DLD1 (cell line): Measurements from ENCODE around the gene FAM98A.

Experiments
- in situ Hi-C: cut with HindIII; loops from 2 replicates; pipeline ENCODE4 v1.10.0; 2017; ENCODE audit warnings: low sequenced_read_pairs

Gene FAM98A

DNA sequence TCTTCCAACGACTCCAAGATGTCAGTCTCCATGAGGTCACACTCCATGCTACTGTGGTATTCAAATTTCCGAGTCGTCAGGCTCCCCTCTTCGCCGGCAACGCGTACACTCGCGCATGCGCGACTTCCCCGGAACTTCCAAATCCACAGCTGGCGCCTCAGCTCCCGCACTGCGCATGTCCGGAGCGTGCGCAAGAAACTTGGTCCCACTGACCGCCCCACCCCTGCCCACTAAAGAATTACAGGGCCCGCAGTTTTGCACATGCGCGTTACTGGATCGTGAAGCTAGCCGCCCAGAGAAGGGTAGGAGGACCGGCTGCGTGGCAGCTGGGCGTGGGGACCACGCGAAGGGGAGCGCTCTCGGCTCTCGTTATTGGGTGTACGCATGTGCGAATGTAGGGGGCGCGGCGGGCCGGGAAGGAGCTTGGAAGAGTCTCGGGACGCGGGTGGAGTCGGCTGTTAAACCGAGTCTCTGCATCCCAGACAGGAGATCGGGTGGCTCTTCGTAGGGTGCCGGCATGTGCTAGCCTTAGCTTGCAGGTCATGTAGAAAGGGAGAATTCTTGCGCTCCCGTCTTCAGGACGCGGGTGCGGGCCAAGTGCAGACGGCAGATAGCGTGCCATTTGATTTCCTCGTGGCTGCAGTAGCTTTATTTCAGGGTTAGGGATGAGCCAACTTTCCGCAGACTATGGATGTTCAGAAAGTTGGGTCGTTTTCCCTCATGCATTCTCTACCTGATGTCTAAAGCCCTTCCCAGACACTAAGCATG lies at the start of gene FAM98A:
Gene FAM98A (minus strand): TSS at position 125 of the 768 bp plus-strand sequence. CDS start 78 bp downstream, at position 47.
- in situ Hi-C loops, result no loop called here

GRCh38 chr2:33645861-33646260 lies 46.8 kb upstream of the FAM98A start:
- in situ Hi-C loops, result no loop called here

- in situ Hi-C loops, result no loop called here
These were observed 45.1 kb upstream of the FAM98A start for GRCh38 chr2:33644215-33644614.

DNA sequence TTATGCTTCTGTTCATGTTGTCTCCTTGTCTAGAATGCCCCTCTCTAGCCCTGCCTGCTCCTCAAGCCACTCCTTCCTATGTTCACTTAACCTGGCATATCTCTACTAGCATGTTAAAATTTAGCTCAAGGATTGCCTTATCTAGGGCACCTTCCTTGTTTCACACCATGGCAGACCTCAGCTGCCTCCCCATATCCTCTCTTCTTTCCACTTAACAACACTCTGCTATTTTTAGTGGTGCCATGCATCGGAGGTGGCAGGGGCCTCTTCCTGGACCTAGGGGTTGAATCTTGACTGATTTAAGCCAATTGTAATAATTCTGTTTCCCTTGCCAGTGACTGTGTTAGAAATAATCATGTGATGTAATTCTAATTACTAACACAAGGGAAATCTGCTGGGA lies 36.9 kb upstream of the FAM98A start:
- in situ Hi-C loops, result no loop called here

DNA sequence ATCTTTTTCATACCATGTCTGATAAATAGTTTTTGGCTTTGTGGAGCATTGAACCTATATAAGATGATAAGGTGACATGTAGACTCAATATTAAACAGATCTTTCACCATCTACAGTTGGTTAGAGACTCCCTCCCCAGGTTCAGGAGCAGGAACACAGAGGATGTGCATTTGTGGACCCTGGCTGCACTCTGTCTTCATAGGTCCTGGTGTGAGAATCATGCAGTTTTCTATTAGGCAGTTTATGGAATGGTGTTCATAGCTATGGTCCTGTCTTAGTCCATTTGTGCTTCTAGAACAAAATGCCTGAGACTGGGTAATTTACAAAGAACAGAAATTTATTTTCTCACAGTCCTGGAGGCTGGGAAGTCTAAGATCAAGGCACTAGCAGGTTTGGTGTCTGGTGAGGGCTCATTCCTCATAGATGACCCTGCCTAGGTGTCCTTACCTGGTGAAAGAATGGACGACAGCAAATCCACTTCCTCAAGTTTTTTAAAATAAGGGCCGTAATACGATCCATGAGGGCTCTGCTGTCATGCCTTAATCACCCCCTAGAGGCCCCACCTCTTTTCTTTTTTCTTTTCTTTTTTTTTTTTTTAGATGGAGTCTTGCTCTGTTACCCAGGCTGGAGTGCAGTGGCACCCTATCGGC lies 35.3 kb upstream of the FAM98A start:
- in situ Hi-C loops, result no loop called here

- in situ Hi-C loops, result no loop called here
These were observed 34.2 kb upstream of the FAM98A start for GRCh38 chr2:33633315-33633714.

- in situ Hi-C loops, result no loop called here
These were observed 33.7 kb upstream of the FAM98A start for GRCh38 chr2:33632831-33633230.

DNA sequence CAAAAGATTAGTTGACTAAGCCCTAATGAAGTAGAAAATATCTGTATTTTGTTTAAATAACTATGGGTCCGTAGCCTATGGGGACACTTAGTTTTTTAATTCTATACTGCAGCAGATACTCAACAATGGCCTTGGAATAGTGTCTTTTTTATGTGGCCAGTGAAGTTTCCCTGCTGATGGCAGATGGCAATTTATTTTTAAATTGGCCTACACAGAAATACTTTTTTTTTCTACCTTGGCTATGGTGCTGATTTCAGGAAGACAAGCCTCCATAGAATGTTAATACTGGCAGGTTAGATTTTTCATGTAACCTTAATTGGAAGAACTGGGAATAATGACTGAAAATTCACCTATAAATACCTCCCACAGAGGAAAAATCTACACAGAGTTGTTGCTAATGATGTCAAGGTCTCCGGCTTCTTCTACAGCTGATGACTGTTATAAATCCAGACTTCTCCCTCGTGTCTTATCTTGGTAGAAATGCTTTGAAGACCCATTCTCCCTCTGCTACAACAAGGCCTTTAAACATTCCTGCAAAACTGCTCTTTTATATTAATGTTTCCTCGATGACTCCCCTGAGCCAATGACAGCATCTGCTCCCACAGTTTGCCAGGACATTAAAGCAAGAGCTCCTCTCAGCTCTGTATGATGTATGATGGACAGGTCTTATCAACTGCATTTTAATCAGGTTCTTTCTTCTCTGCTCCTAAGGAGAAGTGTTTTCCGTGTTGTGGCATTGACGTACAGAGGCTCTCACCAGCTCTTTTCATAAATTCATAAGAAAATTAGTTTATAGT lies 29.1 kb upstream of the FAM98A start:
- in situ Hi-C loops, result no loop called here

DNA sequence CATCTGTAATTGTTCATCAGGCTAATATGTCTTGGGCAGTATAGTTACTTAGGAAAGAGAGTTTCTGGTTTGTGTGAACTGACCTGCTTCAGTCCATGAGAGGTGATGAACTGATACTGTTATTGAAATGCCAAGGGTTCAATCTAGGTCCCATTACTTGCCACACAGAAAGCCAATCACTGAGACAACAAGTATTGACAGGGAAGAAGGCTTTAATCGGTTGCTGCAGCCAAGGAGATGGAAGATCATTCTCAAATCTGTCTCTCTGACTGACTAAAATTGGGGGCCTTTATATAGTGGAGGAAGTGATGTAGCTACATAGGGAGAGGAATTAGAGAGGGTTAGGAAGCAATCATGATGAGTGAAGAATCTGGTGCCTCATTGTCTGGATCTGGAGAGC lies 19.9 kb upstream of the FAM98A start:
- in situ Hi-C loops, result no loop called here

- in situ Hi-C loops, result no loop called here
These were observed 18.9 kb upstream of the FAM98A start for GRCh38 chr2:33617989-33618388.

- in situ Hi-C loops, result no loop called here
These were observed 18.3 kb upstream of the FAM98A start for GRCh38 chr2:33617401-33617800.

- in situ Hi-C loops, result no loop called here
These were observed 17.8 kb upstream of the FAM98A start for GRCh38 chr2:33616873-33617272.

- in situ Hi-C loops, result no loop called here
These were observed 15.1 kb upstream of the FAM98A start for GRCh38 chr2:33614190-33614589.

- in situ Hi-C loops, result no loop called here
These were observed 8.8 kb upstream of the FAM98A start for GRCh38 chr2:33607905-33608304.

DNA sequence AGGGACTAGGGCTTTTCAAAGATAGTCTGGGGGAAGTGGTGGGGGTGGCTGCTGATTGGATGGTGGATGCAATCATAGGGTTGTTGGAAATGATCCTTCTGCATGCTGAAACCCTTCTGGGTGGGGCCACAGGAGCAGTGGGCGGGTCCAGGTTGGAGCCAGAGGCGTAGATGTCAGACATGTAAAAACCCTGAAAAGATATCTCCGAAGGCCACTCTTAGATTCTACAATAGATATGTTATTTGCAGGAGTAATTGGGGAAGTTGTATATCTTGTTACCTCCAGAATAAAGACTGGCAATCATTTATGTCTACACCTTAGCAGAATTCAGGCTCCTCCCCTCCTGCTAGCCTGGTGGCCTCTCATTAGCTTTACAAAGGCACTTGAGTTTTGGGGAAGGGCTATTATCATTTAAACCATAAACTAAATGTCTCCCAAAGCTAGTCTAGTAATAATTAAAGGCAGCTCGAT lies 8.2 kb upstream of the FAM98A start:
- in situ Hi-C loops, result no loop called here

DNA sequence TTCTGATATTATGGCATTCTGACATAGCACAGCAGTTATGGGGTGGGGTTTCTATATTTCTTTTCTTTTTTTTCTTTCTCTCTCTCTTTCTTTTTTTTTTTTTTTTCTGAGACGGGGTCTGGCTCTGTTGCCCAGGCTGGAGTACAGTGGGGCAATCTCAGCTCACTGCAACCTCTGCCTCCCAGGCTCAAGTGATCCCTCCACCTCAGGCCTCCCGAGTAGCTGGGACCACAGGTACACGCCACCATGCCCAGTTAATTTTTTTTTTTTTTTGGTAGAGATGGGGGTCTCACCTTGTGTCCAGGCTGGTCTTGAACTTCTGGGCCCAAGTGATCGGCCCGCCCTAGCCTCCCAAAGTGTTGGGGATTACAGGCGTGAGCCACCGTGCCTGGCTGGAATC lies 7.5 kb upstream of the FAM98A start:
- in situ Hi-C loops, result no loop called here

GRCh38 chr2:33606100-33606499 lies 7.0 kb upstream of the FAM98A start:
- in situ Hi-C loops, result no loop called here

DNA sequence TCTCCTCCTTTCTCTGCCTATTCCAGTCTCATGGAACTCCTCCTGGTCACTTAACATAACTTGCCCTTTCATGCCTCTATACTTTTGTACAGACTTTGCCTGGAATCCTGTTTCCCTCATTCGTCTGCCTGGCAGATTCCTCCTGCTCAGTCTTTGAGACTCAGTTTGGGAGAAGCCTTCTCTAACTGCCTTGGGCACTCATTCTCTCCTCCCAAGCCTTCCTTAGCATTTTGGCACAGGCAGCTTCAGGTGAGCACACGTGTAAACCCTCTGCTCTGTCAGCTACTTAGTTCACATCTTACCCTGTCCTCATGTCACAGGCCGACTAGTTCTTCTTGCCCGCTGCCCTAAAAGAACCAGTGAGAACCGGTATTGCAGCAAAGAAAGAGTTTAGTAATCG lies 6.0 kb upstream of the FAM98A start:
- in situ Hi-C loops, result no loop called here

DNA sequence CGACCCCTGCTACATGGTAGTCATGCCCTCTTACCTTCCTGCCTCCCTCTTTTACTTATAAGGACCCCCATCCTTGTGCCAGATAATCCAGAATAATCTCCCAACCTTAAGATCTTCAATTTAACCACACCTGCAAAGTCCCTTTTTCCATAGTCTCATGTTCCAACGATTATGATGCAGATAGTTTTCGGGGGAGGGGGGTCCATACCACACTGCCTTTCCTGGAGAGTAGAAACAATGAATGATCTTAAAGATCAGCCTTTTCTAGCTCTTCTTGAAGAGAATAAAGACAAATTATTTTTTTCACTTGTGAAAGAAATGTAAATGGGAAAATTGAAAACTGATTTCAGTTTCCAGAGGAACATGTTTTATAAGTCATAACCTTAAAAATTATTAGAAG lies 4.3 kb upstream of the FAM98A start:
- in situ Hi-C loops, result no loop called here

GRCh38 chr2:33602201-33602830 lies 3.2 kb upstream of the FAM98A start:
- in situ Hi-C loops, result no loop called here

- in situ Hi-C loops, result no loop called here
These were observed 769 bp upstream of the FAM98A start for GRCh38 chr2:33599943-33600192.
